ENCODE measurements around the gene DENND6B. TPM values are rescaled to one million over a fixed set of nuclear protein-coding genes. Genes with fewer than 3 reads are reported as not detected.

Gene DENND6B
- total RNA-seq, 1 donor from 2014 or later, result 1.4 TPM

- H3K27ac ChIP-seq, result no peak overlapping the region
- no peaks in the 10 kb centered on the region for H3K4me1 ChIP-seq
- H3K27me3 ChIP-seq, result no peaks in the 10 kb centered on the region
- H3K36me3 ChIP-seq, result no peaks in the 10 kb centered on the region
- no peaks in the 10 kb centered on the region for H3K9me3 ChIP-seq
- intact Hi-C loops (cut with DNase I), result no loop called here
- no peak for DNase-seq (ENCODE audit: low spot score in 2 of 2)
- H3K4me3 ChIP-seq, result no peak overlapping the region
- TF ChIP-seq CTCF (IDR thresholded peaks at IDR 0.05), result no peak
These were observed 7.3 kb downstream of the DENND6B start for GRCh38 chr22:50319503-50319951.

- Histone ChIP-seq H3K9me3 (no peaks in the 10 kb centered on the region), H3K4me1 (no peaks in the 10 kb centered on the region), H3K27me3 (no peaks in the 10 kb centered on the region), H3K4me3 (no peak overlapping the region), H3K36me3 (no peaks in the 10 kb centered on the region), H3K27ac (no peak overlapping the region)
- intact Hi-C loops (cut with DNase I), result no loop called here
- TF ChIP-seq CTCF (IDR thresholded peaks at IDR 0.05), result no peak
- DNase-seq (ENCODE audit: low spot score in 2 of 2), result no peak
These were observed 8.0 kb downstream of the DENND6B start for GRCh38 chr22:50318698-50319411.

GRCh38 chr22:50318356-50318697 lies 8.5 kb downstream of the DENND6B start:
- intact Hi-C loops (cut with DNase I), result no loop called here
- Histone ChIP-seq H3K9me3 (no peaks in the 10 kb centered on the region), H3K36me3 (no peaks in the 10 kb centered on the region), H3K27me3 (no peaks in the 10 kb centered on the region), H3K4me1 (no peaks in the 10 kb centered on the region), H3K27ac (no peak overlapping the region), H3K4me3 (no peak overlapping the region)
- no peak for TF ChIP-seq CTCF (IDR thresholded peaks at IDR 0.05)
- no peak for DNase-seq (ENCODE audit: low spot score in 2 of 2)

GRCh38 chr22:50317674-50318073 lies 9.1 kb downstream of the DENND6B start:
- intact Hi-C loops (cut with DNase I), result no loop called here
- Histone ChIP-seq H3K27ac (no peak overlapping the region), H3K36me3 (no peaks in the 10 kb centered on the region), H3K27me3 (no peaks in the 10 kb centered on the region), H3K4me3 (no peak overlapping the region), H3K4me1 (no peaks in the 10 kb centered on the region), H3K9me3 (no peaks in the 10 kb centered on the region)
- DNase-seq (ENCODE audit: low spot score in 2 of 2), result no peak
- no peak for TF ChIP-seq CTCF (IDR thresholded peaks at IDR 0.05)

GRCh38 chr22:50317178-50317577 lies 9.6 kb downstream of the DENND6B start:
- Histone ChIP-seq H3K9me3 (no peaks in the 10 kb centered on the region), H3K4me1 (no peaks in the 10 kb centered on the region), H3K27me3 (no peaks in the 10 kb centered on the region), H3K36me3 (no peaks in the 10 kb centered on the region), H3K27ac (no peak overlapping the region), H3K4me3 (no peak overlapping the region)
- TF ChIP-seq CTCF (IDR thresholded peaks at IDR 0.05), result no peak
- DNase-seq (ENCODE audit: low spot score in 2 of 2), result no peak
- intact Hi-C loops (cut with DNase I), result no loop called here

Measured in ascending aorta (tissue), 2 donors.